ENCODE results near the gene ANKRD28.

ANKRD28 gene

GRCh38 chr3:15660055-15660935 is 137.5 kb downstream of the ANKRD28 start:
- DNase-seq = no peak

DNA sequence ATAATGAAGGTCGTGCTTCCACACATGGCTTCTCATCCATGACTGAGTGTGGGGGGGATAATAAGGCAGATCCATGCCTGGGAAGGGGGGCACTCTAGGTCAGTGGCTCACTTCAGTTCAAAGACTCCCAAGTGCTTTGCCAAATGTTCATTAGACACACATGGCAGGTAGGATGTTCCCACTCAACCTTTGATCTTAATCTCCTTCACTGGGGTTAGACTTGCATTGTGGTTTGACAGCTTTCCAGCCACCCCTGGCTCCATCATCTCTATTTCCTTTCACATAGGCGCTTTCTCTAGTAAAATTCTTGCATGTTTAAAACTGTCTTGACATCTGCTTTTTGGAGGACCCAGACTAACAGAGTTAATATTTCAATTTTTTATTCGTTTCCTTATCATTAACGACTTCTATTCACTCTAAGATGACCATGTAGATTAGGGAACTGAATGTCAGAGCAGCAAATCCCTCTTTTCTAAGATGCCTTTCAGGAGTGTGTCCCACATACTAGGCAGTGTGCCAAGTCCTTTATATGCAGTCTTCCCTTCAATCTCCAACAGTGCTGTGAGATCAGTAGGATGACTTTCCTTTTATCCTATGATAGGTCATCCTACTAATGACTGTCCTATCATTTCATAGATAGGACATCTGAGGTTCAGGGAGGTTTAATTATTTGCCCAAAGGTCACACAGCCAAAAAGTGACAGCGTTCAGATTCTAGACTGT is 138.4 kb downstream of the ANKRD28 start:
- no peak for DNase-seq

DNA sequence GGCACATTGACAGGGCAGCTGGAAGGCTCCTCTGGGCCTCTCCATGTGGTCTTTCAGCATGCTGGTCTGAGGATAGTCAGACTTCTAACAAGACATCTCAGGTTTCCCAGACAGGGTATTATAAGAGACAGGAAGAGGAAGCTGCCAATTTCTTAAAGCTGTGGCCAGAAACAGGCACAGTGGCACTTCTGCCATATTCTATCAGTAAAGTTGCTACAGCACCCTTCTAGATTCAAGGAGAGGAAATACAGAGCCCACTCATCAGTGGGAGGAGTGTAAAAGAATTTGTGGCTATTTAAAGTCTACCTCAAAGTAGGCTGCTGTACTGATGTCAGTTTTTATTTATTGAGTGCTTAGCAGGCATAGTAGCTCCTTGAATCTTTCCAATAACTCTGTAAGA is 140.8 kb downstream of the ANKRD28 start:
- DNase-seq = no peak

DNA sequence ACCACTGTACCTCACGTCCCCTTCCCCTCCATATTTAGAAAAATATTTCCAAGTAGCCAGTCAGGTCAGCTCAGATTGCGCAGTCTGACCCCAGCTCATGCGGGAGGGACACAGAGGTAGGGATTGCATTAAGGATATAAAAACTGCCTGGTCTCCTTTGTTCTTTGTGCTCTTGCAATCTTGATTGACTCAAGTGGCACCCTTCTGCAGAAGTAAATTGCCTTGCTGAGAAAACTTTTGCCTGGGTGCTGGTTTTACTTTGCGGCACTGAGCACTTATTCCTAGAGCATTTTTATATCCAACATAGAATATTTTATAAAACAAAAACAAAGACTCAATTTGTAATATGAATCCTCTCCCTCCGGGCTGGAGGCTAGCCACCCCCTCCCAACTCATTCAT is 141.4 kb downstream of the ANKRD28 start:
- DNase-seq = no peak

DNA sequence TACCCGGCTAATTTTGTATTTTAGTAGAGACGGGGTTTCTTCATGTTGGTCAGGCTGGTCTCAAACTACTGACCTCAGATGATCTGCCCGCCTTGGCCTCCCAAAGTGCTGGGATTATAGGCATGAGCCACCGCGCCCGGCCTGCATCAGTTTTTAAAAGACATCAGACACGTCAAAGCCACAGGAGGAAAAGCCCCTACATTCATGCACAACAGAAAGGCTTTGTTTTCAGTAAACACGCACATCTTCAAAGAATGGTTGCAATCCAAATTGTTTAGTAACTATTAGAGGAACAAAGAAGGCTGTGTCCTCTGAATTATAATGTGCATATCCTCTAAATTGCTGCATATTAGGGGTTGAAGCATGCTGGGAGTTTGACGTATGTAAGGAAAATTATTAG is 142.9 kb downstream of the ANKRD28 start:
- no peak for DNase-seq

GRCh38 chr3:15654127-15654526 is 143.7 kb downstream of the ANKRD28 start:
- DNase-seq = no peak

DNA sequence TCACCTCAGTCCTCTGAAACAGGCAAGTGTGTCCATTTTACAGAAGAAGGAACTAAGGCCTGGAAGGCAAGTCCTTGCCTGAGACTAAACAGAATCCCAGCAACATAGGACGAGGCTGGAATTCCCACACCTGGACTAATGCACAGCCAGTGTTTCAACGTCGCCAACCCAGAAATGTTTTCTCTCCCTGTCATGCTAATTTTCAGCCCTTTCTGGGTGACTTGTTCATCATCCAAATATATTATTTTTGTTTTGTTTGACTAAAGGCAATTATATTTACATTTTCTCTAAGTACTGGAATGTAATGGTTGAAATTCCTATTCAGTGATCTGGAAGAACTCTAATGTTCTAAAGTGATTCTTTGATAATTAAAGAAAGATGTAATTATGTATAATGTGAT is 144.5 kb downstream of the ANKRD28 start:
- no peak for DNase-seq

DNA sequence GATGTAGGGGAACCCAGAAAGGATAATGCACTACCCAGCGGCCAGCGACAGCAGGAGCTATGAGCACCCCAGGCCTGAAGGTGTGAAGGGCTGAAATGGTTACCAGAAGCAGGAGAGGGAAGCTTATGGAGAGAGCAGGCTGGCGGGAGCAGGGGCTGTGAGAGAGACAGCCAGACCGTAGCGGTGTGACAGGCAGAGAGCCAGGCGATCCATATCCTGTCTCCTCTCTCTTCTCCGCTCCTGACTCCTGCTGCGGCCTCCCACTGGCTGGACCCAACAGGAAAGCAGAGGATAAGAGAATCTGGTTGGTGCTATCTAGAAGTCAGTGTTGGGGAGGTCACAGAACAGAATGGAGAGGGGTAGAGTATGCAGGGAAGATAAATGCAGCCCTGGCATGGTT is 146.4 kb downstream of the ANKRD28 start:
- DNase-seq = no peak

- no peak for DNase-seq
These were observed 147.9 kb downstream of the ANKRD28 start for GRCh38 chr3:15649858-15650257.

GRCh38 chr3:15649341-15649740 is 148.4 kb downstream of the ANKRD28 start:
- no peak for DNase-seq

GRCh38 chr3:15647611-15648167 is 150.1 kb downstream of the ANKRD28 start:
- DNase-seq = no peak

- DNase-seq = no peak
These were observed 150.8 kb downstream of the ANKRD28 start for GRCh38 chr3:15646851-15647511.

- DNase-seq = no peak
These were observed 151.9 kb downstream of the ANKRD28 start for GRCh38 chr3:15645740-15646501.

DNA sequence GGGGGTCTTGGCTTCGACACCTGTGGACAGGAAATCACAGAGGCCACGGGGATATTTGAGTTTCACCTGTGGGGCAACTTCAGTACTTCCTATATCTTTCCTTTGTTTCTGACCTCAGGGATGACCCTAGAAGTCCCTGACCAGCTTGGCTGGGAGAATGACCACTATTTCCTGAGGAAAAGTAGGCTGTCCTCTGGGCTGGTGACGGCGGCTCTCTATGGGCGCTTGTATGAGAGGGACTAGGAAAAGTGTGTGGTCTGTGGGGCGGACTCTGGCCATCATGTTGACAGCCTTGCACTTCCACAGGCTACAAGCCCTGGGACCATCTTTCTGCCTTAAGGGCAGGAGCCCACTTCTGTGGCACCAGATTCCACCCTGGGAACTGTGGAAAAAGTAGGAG is 152.5 kb downstream of the ANKRD28 start:
- DNase-seq = no peak

GRCh38 chr3:15638891-15639262 is 158.9 kb downstream of the ANKRD28 start:
- DNase-seq = no peak

GRCh38 chr3:15638193-15638890 is 159.4 kb downstream of the ANKRD28 start:
- no peak for DNase-seq

DNA sequence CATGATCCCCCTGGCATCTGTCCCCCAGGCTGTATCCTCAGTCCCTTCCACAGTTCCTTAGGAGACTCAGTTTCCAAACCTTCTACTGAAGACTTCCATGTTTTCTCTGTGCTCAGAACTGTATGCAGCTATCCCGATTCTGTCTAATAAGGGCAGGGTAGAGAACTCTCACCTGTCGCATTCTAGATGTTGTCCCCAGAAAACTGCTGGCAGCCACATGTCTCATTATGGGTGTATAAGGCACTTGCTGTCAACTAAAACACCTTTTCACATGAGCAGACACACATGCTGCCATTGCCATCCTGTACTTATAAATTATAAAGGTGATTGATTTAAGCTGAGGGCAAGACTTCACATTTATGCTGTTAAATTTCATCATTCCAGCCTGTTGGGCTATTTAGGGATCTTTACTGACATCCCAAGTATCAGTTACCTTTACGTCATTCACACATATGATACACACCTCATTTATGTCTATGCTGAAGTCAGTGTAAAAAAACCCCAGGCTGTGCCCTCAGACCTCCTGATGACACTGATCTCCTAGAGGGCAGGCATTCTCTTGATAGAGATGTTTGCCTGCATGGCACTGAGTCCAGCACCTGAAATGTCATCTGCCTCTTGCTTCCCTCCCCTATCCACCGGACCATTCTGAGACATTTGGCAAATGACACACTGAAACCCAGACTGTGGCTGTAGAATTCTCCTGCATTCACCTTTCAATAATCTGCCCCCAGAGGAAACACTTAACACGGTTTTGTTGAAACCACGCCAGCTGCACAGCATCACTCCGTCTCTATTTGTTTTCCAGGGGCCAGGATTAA is 160.4 kb downstream of the ANKRD28 start:
- no peak for DNase-seq

DNA sequence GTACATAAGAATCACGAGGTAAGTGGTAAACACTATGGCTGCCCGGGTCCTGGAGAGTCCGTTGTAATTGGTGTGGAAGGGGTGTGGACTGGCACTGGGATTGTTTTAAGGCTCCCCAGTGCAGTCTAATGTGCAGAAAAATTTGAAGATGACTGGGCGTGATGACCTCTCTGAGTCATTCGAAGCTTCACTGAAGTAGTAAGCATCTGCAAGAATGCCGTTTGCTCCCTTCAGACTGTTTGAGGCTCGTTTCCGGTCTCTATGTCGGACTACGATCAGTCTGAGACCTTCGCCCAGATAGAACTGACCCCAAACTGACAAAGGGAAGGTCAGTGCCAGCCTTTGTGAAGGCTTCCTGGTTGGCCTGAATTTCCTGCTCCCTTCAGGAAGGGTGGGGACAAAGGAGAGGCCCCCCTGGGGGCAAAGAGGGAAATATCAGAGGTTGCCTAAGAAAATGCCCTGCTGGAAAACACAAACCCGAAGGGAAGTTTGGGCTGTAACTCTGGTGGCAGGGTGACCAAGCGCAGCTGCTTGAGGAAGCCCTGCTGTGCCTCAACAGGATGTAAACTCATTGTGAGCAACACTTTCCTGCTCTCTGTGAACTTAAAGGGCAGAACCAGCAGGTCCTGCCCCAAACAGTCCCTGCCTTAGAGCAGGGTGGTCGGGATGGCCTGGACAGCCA is 161.6 kb downstream of the ANKRD28 start:
- DNase-seq = no peak

- no peak for DNase-seq
These were observed 162.6 kb downstream of the ANKRD28 start for GRCh38 chr3:15635121-15635661.

DNA sequence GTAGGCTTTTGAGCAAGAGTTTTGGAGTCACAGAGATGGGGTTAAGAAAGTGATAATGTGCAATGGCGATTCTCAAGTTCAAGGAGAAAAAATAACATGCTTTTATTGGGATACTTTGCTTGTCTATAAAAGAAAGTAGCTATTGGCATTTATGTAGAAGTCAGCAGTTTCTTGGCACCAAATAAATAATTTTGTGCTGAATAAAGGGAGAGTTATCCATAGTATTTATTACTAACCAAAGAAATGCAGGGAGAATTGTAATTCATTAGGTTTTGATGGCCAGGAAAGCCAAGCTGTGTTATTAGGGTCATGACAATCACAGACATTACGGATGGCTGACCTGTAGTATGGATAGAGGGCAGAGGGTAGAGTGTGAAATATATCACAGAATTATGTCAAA is 163.1 kb downstream of the ANKRD28 start:
- DNase-seq = no peak
